GM21528 (cell line): ENCODE measurements around the gene RPS6KL1.

Experiments used
- ATAC-seq: cut with Tn5 transposase; IDR thresholded peaks from one replicate; pipeline ENCODE4 v1.9.1; 2021; ENCODE audit warnings: mild to moderate bottlenecking, moderate library complexity; ENCODE audit not compliant: unreplicated experiment, low FRiP score

The RPS6KL1 gene, protein sequence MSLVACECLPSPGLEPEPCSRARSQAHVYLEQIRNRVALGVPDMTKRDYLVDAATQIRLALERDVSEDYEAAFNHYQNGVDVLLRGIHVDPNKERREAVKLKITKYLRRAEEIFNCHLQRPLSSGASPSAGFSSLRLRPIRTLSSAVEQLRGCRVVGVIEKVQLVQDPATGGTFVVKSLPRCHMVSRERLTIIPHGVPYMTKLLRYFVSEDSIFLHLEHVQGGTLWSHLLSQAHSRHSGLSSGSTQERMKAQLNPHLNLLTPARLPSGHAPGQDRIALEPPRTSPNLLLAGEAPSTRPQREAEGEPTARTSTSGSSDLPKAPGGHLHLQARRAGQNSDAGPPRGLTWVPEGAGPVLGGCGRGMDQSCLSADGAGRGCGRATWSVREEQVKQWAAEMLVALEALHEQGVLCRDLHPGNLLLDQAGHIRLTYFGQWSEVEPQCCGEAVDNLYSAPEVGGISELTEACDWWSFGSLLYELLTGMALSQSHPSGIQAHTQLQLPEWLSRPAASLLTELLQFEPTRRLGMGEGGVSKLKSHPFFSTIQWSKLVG

GRCh38 chr14:74922752-74923401, at the start of gene RPS6KL1:
Gene RPS6KL1 (minus strand): TSS chr14:74923260. CDS start chr14:74921541, 1,719 bp downstream.
- ATAC-seq: peak; percentile 86

DNA sequence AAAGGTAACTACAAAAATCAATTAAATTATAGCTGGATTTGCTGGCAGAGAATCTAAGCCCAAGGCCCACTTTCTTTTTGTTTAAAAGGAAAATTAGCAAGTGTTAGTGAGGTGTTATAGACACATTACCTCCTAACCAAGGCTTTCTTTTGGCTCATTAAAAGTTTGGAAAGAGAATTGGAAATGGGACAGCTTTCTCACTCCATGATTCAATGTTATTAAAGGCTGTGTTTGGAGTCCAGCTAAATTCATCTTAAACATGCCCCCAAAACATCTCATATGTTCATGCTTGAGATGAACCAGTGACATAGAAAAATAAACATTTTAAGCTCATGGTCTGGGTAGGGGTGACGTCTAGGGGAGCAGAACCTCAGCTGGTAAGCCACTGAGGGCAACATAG, 45.8 kb upstream of the RPS6KL1 start:
- ATAC-seq: no peak

DNA sequence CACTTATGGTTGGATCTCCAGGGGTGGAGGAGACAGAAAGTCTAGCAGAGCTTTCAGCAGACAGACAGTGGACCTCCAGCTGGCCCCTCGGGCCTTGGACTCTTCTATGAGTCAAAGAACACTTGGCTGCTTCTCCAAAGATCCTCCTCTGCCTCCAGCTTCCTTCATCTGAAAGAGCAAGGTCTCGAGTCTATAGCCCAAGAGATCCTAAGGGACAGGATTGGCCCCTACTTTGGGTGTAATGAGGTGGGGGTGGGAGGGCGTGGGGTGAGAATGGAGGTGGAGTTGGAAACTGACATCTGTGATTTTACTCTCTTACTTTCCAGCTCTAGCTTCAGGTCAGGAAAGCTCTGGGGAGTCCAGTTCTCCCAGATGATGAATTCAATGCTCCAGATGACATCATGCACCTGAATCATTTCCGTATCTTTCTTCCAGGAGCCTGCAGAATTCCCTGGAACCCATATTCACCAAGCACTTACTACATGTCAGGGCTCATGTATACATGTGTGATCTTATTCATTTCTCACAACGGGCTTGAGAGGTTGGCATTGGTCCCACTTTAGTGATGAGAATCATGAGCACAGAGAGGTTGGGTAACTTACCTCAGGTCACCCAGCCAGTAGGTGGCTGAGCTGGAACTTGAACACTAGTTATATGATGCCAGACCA, 42.6 kb upstream of the RPS6KL1 start:
- no peak for ATAC-seq

DNA sequence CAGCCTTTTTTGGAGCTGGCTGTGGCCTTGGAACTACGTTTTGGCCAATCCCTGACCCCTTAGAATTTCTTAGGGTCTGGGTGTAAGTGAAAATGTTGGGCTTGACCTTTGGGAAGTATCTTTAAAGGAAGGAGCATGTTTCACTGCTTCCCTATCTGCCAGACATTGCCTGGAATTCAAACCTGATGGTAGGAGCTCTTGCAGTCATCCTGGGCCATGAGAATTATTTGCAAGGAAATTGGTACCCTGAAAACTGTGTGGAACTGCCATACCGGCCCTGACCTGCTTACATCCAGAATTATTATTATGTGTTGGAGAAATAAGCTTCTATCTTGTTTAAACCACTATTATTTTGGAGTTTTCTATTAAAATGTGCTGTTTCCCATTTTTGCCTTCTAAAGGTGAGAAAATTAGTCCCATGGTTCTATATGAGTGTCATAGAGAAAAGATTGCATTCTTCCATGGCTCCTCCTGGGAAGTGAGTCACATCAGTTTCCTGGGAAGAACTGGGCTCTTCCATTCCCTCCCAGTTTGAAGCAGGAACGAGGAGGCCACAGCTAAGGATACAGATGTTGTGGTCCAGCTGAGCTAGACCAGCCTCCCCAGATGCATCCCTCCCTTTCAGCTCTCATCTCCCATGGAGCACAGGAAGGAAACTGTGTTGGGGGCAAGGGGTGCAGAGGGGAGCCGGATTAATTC, 41.9 kb upstream of the RPS6KL1 start:
- ATAC-seq: no peak

GRCh38 chr14:74963705-74964271, 40.7 kb upstream of the RPS6KL1 start:
- ATAC-seq: no peak

GRCh38 chr14:74963178-74963704, 40.2 kb upstream of the RPS6KL1 start:
- no peak for ATAC-seq

DNA sequence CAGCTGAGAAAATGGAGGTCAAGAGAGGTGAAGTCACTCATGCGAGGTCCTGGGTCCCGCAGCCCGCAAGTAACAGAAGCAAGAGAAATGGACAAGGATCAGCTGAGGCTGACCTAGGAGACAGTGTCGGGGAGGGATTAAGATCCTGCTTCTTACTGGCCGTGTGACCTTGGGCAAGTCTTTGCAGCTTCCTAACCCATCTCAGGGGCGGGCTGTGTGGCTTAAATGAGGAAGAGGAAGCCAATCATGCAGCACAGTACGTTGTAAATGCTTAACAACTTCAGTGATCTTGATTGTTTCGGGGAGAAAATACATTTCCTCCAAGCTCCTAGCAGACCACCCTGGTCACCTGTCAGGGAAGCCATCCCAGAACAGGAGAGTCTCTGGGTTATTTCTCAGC, 39.4 kb upstream of the RPS6KL1 start:
- no peak for ATAC-seq

DNA sequence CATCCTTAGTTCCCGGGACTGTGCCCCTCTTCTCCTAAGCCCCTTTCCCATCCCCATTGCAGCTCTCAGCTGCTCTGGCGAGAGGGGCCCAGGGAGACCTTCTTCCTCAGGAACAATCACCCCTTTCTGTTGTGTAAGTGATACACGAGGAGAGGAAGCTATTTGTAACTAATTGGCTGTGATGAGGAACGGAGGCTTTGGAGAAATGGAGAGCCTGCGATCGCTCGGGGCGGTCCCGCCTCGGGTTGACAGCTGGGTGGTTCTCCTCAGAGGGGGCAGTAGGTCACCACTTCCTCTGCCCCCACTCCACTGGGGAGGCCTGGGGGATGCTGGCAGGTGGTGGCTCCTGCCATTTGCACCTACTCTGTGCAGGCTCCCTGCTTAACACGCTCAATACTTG, 39.0 kb upstream of the RPS6KL1 start:
- no peak for ATAC-seq

- ATAC-seq: no peak
Measured at GRCh38 chr14:74961238-74961911, 38.3 kb upstream of the RPS6KL1 start.

DNA sequence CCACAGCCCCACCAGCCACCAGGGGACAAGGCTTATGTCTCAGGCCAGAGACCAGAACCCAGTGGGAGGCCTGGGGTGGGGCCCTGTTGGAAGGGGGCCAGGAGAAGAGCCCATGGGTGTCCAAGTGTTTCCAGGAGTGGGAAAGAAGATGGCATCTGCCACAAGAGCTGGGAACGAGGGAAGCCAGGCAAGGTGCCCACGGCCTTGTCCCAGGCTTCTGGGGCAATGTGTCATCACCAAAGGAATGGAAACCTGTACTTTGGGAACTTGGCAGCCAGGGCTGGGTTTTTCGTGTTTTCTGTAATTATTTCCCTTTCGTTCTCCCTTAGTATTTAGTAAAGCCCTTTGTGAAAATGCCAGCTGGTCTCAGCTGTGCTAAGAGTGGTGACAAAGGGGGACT, 37.7 kb upstream of the RPS6KL1 start:
- no peak for ATAC-seq

DNA sequence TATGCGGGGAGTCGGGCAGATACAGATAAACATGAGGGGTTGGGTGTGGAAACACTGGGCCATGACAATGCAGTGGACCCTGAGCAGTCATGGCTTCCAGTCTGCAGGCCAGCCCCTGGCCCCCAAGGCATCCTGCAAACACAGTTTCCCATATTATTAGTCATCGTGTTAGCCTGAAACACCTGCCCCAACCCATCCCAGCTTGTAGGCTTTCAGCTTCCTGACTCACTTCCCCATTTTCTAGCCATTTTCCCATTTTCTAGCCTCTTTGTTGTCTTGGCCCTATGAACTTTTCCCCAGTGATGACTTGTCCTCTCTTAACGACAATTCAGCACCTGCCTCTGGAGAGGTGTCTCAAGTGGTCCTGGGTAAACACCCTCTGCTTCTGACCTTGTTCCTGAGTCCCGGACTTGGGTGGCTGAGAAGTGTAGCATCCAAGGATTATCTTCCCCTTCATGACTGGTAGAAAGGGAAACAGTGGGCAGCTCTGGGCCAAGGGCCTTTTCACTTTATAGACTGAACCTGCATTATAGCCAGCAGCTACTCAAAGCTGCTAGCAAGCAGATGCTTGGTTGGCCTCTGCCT, 36.6 kb upstream of the RPS6KL1 start:
- no peak for ATAC-seq

DNA sequence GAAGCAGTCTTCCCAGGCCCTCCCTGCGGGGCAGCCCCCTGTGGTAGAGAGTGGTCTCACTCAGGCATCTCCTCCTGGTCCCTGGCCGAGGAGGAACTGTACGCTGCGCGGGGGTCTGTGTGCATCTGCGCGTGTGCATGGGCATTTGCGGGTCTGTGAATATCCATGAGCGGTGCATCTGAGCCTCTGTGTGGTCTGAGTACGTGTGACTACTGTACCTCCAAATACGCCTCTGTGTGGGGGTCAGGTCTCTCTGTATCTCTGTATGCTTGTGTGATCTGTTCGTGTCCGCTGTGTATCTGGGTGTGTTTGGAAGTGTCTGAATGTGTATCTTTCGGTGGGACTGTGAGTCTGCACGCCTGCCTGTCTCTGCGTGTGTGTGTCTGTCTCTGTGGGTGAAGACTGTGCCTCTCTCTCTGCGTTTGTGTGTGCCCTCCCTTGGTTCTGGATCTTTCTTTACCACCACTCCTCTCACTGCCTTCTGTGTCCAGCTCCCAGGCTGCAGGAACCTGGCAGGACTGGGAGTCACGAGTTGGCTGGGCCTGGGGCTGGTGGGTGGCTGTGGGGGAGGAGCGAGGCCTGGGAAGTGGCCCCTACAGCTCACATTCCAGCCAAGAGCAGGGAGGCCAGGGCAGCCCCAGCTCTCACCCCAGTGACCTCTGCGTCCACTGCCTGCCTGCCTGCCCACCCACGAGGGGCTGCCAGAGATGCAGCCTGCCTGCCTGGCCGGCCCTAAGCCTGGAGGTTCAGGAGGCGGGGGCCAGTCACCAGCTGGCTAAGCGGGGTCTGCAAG, 33.4 kb upstream of the RPS6KL1 start:
- ATAC-seq: no peak

DNA sequence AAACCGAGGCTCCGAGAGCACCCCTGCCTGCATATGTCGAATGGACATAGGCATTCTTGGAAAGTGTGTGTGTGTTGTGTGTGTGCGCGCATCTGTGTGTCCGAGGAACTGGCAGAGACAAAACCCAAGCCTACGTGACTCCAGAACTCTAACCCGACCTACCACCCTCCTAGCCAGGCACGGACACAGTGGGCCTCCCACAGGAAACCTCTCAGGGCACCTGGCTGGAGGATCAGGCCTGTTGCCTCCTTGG, 32.9 kb upstream of the RPS6KL1 start:
- ATAC-seq: no peak

- no peak for ATAC-seq
Measured at GRCh38 chr14:74955229-74956026, 32.4 kb upstream of the RPS6KL1 start, which contains the start of gene PGF. Gene PGF (minus strand): TSS chr14:74955597. CDS start chr14:74955242, 355 bp downstream.

GRCh38 chr14:74954947-74955228, 31.8 kb upstream of the RPS6KL1 start:
- no peak for ATAC-seq

- no peak for ATAC-seq
Measured at GRCh38 chr14:74954232-74954946, 31.3 kb upstream of the RPS6KL1 start.

DNA sequence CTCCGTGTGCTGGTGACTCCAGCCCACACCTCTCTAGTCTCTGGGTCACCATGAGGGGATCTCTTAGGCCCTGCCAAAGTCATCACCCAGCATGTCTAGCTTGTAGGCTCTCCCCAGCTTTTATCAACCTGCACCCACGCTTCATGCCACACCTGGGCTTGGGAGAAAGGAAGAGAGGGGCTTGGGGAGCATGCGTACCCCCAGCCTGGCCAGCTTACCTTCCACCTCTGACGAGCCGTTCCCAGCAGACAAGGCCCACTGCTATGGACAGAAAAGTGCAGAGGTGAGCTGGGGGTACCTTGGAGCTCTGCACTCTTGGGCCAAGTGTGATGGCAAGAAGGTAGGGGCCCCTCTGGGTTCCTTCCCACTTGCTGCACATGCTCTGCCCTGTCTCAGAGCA, 30.6 kb upstream of the RPS6KL1 start:
- no peak for ATAC-seq
